Measurements from ENCODE around the gene S100Z.
"Not testable (repeated sequence)": the region's sequence is repeated elsewhere in the genome, so short reads cannot be mapped to it uniquely, and the experiment has no call there.

Gene S100Z

GRCh38 chr5:76819851-76820525, 29.8 kb upstream of the S100Z start:
- Histone ChIP-seq H3K27ac (peak overlapping the region; percentile 81), H3K4me3 (ENCODE audit: low read depth, low read length) (peak overlapping the region; percentile 100), H3K27me3 (replicated peaks) (no peaks in the 10 kb centered on the region), H3K36me3 (replicated peaks) (no peaks in the 10 kb centered on the region)
- no peak for DNase-seq
- in situ Hi-C loops (cut with HindIII; ENCODE audit: low pct_ligation_motif_present, low sequenced_read_pairs) = no loop called here
- TF ChIP-seq, protein P1, sequence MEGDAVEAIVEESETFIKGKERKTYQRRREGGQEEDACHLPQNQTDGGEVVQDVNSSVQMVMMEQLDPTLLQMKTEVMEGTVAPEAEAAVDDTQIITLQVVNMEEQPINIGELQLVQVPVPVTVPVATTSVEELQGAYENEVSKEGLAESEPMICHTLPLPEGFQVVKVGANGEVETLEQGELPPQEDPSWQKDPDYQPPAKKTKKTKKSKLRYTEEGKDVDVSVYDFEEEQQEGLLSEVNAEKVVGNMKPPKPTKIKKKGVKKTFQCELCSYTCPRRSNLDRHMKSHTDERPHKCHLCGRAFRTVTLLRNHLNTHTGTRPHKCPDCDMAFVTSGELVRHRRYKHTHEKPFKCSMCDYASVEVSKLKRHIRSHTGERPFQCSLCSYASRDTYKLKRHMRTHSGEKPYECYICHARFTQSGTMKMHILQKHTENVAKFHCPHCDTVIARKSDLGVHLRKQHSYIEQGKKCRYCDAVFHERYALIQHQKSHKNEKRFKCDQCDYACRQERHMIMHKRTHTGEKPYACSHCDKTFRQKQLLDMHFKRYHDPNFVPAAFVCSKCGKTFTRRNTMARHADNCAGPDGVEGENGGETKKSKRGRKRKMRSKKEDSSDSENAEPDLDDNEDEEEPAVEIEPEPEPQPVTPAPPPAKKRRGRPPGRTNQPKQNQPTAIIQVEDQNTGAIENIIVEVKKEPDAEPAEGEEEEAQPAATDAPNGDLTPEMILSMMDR (IDR thresholded peaks at IDR 0.05; ENCODE audit: low read depth, low read length, missing control alignments) = no peak

DNA sequence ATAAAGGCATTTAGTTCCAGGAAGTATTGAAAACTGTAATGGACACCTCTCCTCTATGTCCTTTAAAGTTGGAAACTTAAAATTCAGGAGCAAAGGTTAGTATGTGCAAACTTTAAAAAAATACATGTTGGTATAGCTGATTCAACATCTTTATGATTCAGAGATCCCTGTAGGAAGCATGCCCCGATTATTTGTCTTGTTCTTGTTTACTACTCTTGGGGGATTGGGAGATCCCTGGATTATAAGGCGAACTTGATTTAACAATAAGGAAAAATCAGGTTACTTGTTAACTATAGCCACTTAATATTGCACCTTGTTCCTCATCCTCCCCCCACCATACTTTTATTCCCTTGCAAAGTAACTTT, 29.3 kb upstream of the S100Z start:
- TF ChIP-seq, protein P1 (IDR thresholded peaks at IDR 0.05; ENCODE audit: low read depth, low read length, missing control alignments) = no peak
- in situ Hi-C loops (cut with HindIII; ENCODE audit: low pct_ligation_motif_present, low sequenced_read_pairs) = no loop called here
- DNase-seq = no peak
- no peaks in the 10 kb centered on the region for H3K27me3 ChIP-seq (replicated peaks)
- H3K4me3 ChIP-seq (ENCODE audit: low read depth, low read length) = peak overlapping the region; percentile 100
- peak overlapping the region; percentile 81 for H3K27ac ChIP-seq
- no peaks in the 10 kb centered on the region for H3K36me3 ChIP-seq (replicated peaks)

GRCh38 chr5:76821136-76821535, 28.7 kb upstream of the S100Z start:
- Histone ChIP-seq H3K36me3 (replicated peaks) (peaks cover under 1% of the 10 kb centered on the region), H3K27me3 (replicated peaks) (no peaks in the 10 kb centered on the region), H3K4me3 (ENCODE audit: low read depth, low read length) (peak overlapping the region; percentile 100), H3K27ac (peak overlapping the region; percentile 81)
- in situ Hi-C loops (cut with HindIII; ENCODE audit: low pct_ligation_motif_present, low sequenced_read_pairs) = no loop called here
- TF ChIP-seq, protein P1 (IDR thresholded peaks at IDR 0.05; ENCODE audit: low read depth, low read length, missing control alignments) = peak; percentile 1
- DNase-seq = no peak

- H3K27me3 ChIP-seq (replicated peaks); in situ Hi-C loops (cut with HindIII; ENCODE audit: low pct_ligation_motif_present, low sequenced_read_pairs); H3K27ac ChIP-seq; DNase-seq; H3K4me3 ChIP-seq (ENCODE audit: low read depth, low read length); H3K36me3 ChIP-seq (replicated peaks): not testable (repeated sequence)
Measured at GRCh38 chr5:76822105-76822731, 27.6 kb upstream of the S100Z start.

GRCh38 chr5:76826416-76826815, 23.4 kb upstream of the S100Z start:
- H3K4me3 ChIP-seq (ENCODE audit: low read depth, low read length); H3K27ac ChIP-seq; in situ Hi-C loops (cut with HindIII; ENCODE audit: low pct_ligation_motif_present, low sequenced_read_pairs); DNase-seq; H3K27me3 ChIP-seq (replicated peaks); H3K36me3 ChIP-seq (replicated peaks): not testable (repeated sequence)

GRCh38 chr5:76831110-76831452, 18.7 kb upstream of the S100Z start:
- in situ Hi-C loops (cut with HindIII; ENCODE audit: low pct_ligation_motif_present, low sequenced_read_pairs) = no loop called here
- no peak overlapping the region for H3K4me3 ChIP-seq (ENCODE audit: low read depth, low read length)
- peaks cover 34% of the 10 kb centered on the region for H3K36me3 ChIP-seq (replicated peaks)
- TF ChIP-seq, protein P1 (IDR thresholded peaks at IDR 0.05; ENCODE audit: low read depth, low read length, missing control alignments) = no peak
- peak overlapping the region; percentile 77 for H3K27ac ChIP-seq
- peak; percentile 82 for DNase-seq
- no peaks in the 10 kb centered on the region for H3K27me3 ChIP-seq (replicated peaks)

GRCh38 chr5:76836181-76836580, 13.6 kb upstream of the S100Z start:
- Histone ChIP-seq H3K4me3 (ENCODE audit: low read depth, low read length) (no peak overlapping the region), H3K36me3 (replicated peaks) (peaks cover 29% of the 10 kb centered on the region), H3K27ac (peak overlapping the region; percentile 47), H3K27me3 (replicated peaks) (no peaks in the 10 kb centered on the region)
- DNase-seq = no peak
- in situ Hi-C loops (cut with HindIII; ENCODE audit: low pct_ligation_motif_present, low sequenced_read_pairs) = no loop called here
- TF ChIP-seq, protein P1 (IDR thresholded peaks at IDR 0.05; ENCODE audit: low read depth, low read length, missing control alignments) = peak; percentile 51

All from brain microvascular endothelial cell (primary cell).